Keratinocyte (primary cell): Measurements from ENCODE around the gene ZFP36. TPM values are rescaled to one million over a fixed set of nuclear protein-coding genes. Genes with fewer than 3 reads are reported as not detected.

Source experiments
- DNase-seq: peaks from one replicate; pipeline ENCODE4 v3.0.0-alpha.2; 2011; ENCODE audit warnings: low read depth, missing footprints, low spot score
- FAIRE-seq: peaks from 2 replicates; lab custom pipeline; 2011; peaks lifted over from hg19 to GRCh38; lab: Jason Lieb, UNC
- H2AFZ ChIP-seq: 2 replicates; pipeline ENCODE4 v1.6.0; 2012; ENCODE audit warnings: low read length, control low read depth, inconsistent platforms; ENCODE audit not compliant: control insufficient read depth
- H3K27ac ChIP-seq: 2 replicates; pipeline ENCODE4 v1.5.1; 2011; ENCODE audit warnings: low read length; ENCODE audit not compliant: control insufficient read depth, insufficient read depth
- H3K27me3 ChIP-seq: 3 replicates; pipeline ENCODE4 v1.6.0; 2011; ENCODE audit warnings: low read length; ENCODE audit not compliant: control insufficient read depth, insufficient read depth; ENCODE audit errors: extremely low read depth
- H3K36me3 ChIP-seq, 2 experiments: 2 replicates in 1 of 2; 3 replicates in 1 of 2; pipeline ENCODE4 v1.5.1; 2011; ENCODE audit warnings: low read length in 2 of 2, mild to moderate bottlenecking in 1 of 2; ENCODE audit not compliant: control insufficient read depth in 2 of 2, insufficient read depth in 2 of 2; ENCODE audit errors: extremely low read depth in 1 of 2
- H3K4me1 ChIP-seq: 3 replicates; pipeline ENCODE4 v1.5.1; 2011; ENCODE audit warnings: low read length; ENCODE audit not compliant: control insufficient read depth, insufficient read depth; ENCODE audit errors: extremely low read depth
- H3K4me2 ChIP-seq: 3 replicates; pipeline ENCODE4 v1.6.0; 2011; ENCODE audit warnings: low read depth, low read length; ENCODE audit not compliant: control insufficient read depth, insufficient read depth; ENCODE audit errors: extremely low read depth
- H3K4me3 ChIP-seq, 3 experiments: fragments of 200-600 bp in 1 of 3; sonication (generic) in 1 of 3; 2 replicates in 2 of 3; 3 replicates in 1 of 3; pipeline ENCODE4 v1.5.1; 2011 to 2016; ENCODE audit warnings: low read length in 3 of 3, mild to moderate bottlenecking in 3 of 3, control low read depth in 2 of 3, inconsistent platforms in 1 of 3, low read depth in 1 of 3, mixed read lengths in 1 of 3, mixed run types in 1 of 3, moderate library complexity in 1 of 3; ENCODE audit not compliant: control insufficient read depth in 2 of 3, insufficient read depth in 2 of 3; ENCODE audit errors: extremely low read depth in 1 of 3
- H3K79me2 ChIP-seq: 2 replicates; pipeline ENCODE4 v1.6.0; 2012; ENCODE audit warnings: low read length; ENCODE audit not compliant: control insufficient read depth, insufficient read depth
- H3K9ac ChIP-seq: 3 replicates; pipeline ENCODE4 v1.6.0; 2011; ENCODE audit warnings: low read length; ENCODE audit not compliant: control insufficient read depth, insufficient read depth; ENCODE audit errors: extremely low read depth
- H3K9me1 ChIP-seq: 3 replicates; pipeline ENCODE4 v1.6.0; 2011; ENCODE audit warnings: low read length; ENCODE audit not compliant: control insufficient read depth, insufficient read depth; ENCODE audit errors: extremely low read depth
- H3K9me3 ChIP-seq: 2 replicates; pipeline ENCODE4 v1.5.1; 2012; ENCODE audit warnings: low read depth, low read length; ENCODE audit not compliant: control insufficient read depth
- H4K20me1 ChIP-seq: 3 replicates; pipeline ENCODE4 v1.6.0; 2011; ENCODE audit warnings: low read length; ENCODE audit not compliant: control insufficient read depth, insufficient read depth; ENCODE audit errors: extremely low read depth
- EZH2 ChIP-seq: IDR thresholded peaks from one replicate; pipeline ENCODE4 v1.6.1; 2012; ENCODE audit warnings: inconsistent platforms, mild to moderate bottlenecking, low read length, moderate library complexity
- dilution Hi-C: fragments of 300-500 bp; cut with MboI; formaldehyde crosslinking; loops from one replicate; pipeline ENCODE4 v1.7.0; 2020; ENCODE audit warnings: low sequenced_read_pairs; ENCODE audit not compliant: extremely low pct_ligation_motif_present
- polyA plus RNA-seq, 5 experiments: library from polyadenylated mRNA; depleted of rRNA in 3 of 5; stranded (reverse) in 3 of 5; stranded (forward) in 1 of 5; unstranded in 1 of 5; fragments of >200 nt; gene quantifications; 1 replicate in 1 of 5; 2 replicates in 3 of 5; 3 replicates in 1 of 5; pipeline versions ENCODE4 v1.2.1 to v1.2.3, GENCODE V29; 2011 to 2012; ENCODE audit warnings: missing spikeins in 2 of 5, low read depth in 1 of 5, low replicate concordance in 1 of 5
- TF ChIP-seq, protein P1 (sequence below), 3 experiments: IDR thresholded peaks in 1 of 3; conservative IDR thresholded peaks in 1 of 3; optimal IDR thresholded peaks in 1 of 3; 2 replicates in 2 of 3; 3 replicates in 1 of 3; pipeline versions ENCODE3 to v1.5.1; 2011; ENCODE audit warnings: low read length in 3 of 3, mild to moderate bottlenecking in 3 of 3, moderate library complexity in 2 of 3, control low read depth in 1 of 3, inconsistent platforms in 1 of 3; ENCODE audit not compliant: insufficient read depth in 2 of 3; ENCODE audit errors: extremely low read depth in 1 of 3

ZFP36 gene
- polyA plus RNA-seq, 1 donor (not counting 4 experiments of a cell fraction or from before 2014, with no cell fraction given), result 12.8 TPM

DNA sequence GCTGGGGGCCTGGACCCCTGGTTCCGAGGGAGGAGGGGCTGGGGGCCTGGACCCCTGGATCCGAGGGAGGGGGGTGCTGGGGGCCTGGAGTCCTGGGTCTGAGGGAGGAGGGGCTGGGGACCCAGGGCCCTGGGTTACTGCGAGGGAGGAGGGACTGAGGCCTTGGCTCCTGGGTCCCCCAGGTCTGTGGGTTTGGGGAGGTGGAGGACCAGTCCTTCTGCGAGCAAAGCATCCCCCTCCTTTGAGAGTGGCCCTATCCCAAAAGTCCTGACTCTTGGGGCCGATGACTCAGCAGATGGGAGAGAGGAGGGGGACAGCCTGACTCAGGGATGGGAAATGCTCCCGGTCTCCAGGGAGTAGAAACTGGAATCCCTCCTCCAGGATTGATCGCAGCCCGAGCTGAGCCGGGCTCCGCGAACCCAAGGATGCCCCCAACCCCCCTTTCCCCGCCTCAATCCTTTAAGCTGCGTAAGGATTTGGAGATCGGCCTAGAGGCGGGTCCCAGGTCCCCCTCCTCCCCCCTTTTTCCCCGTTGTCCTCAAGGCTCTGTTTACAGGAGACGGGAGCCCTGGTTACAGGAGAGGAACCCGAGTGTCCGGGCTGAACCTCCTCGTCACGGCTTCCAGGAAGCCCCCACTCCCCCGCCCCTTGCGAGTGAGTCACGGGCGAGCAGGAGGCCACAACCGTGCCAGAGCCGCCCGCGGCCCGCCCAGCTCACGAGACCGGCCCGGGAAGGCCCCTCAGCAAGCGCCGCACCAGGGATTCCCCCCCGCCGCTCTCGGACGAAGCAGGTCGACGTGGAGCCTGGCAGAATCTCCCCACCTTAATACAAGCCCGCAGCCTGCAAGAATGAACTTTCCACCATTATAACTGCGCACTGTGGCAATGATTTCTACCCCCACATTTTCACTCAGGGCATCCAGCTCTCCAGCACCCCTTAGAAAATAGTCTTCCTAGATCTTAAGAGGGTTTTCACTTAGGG lies 3.0 kb upstream of the ZFP36 start:
- no peak for DNase-seq
- peak overlapping the region; percentile 35 to 63 (median 63) for H3K4me3 ChIP-seq
- TF ChIP-seq, protein P1, sequence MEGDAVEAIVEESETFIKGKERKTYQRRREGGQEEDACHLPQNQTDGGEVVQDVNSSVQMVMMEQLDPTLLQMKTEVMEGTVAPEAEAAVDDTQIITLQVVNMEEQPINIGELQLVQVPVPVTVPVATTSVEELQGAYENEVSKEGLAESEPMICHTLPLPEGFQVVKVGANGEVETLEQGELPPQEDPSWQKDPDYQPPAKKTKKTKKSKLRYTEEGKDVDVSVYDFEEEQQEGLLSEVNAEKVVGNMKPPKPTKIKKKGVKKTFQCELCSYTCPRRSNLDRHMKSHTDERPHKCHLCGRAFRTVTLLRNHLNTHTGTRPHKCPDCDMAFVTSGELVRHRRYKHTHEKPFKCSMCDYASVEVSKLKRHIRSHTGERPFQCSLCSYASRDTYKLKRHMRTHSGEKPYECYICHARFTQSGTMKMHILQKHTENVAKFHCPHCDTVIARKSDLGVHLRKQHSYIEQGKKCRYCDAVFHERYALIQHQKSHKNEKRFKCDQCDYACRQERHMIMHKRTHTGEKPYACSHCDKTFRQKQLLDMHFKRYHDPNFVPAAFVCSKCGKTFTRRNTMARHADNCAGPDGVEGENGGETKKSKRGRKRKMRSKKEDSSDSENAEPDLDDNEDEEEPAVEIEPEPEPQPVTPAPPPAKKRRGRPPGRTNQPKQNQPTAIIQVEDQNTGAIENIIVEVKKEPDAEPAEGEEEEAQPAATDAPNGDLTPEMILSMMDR (optimal IDR thresholded peaks at IDR 0.05 in 1 of 3, IDR thresholded peaks at IDR 0.05 in 1 of 3, conservative IDR thresholded peaks at IDR 0.05 in 1 of 3; ENCODE audit: extremely low read depth in 1 of 3, insufficient read depth in 2 of 3, low read length in 3 of 3), result no peak
- TF ChIP-seq EZH2, result no peak
- H3K27ac ChIP-seq, result peak overlapping the region; percentile 98
- H3K79me2 ChIP-seq, result peaks cover 20% of the 10 kb centered on the region
- no peaks in the 10 kb centered on the region for H3K9me3 ChIP-seq
- no peaks in the 10 kb centered on the region for H3K9me1 ChIP-seq
- peaks cover 6 to 13% of the 10 kb centered on the region in 2 experiments for H3K36me3 ChIP-seq
- H3K9ac ChIP-seq, result peak overlapping the region; percentile 92
- H2AFZ ChIP-seq, result no peak overlapping the region
- peaks cover 38% of the 10 kb centered on the region for H3K4me1 ChIP-seq
- H4K20me1 ChIP-seq, result peaks cover 4% of the 10 kb centered on the region
- peak overlapping the region; percentile 86 for H3K4me2 ChIP-seq
- H3K27me3 ChIP-seq, result no peaks in the 10 kb centered on the region
- no peak for FAIRE-seq
- dilution Hi-C loops, result no loop called here

DNA sequence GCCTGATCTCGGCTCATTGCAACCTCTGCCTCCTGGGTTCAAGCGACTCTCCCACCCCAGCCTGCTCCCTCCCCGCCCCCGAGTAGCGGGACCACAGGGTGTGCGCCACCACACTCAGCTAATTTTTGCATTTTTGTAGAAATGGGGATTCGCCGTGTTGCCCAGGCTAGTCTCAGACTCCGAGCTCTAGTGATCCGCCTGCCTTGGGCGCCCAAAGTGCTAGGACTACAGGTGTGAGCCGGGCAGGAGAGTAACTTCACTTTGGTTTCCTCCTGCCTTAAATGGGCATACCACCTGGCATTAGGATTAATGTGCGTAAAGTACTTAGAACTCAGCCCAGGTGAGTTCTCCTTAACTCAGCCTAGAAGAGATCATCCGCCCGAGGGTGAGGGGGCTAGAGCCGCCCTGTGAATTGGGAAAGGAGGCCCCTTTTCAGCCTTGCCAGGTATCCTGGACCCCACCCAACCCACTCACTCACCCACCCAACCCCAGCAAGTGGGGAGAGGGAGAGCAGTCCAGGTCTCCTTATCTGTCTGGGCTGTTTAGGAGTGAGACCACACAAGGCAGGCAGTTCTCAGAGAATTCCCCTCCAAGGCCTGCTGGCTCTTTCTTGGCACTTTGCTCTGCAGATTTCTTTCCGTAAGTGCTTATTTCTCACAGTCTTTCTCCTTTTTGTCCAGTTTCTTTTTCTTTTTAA lies 1.2 kb upstream of the ZFP36 start:
- H3K9ac ChIP-seq, result peak overlapping the region; percentile 93
- H3K4me3 ChIP-seq, result no peak overlapping the region
- H3K9me3 ChIP-seq, result no peaks in the 10 kb centered on the region
- peaks cover 6 to 14% of the 10 kb centered on the region in 2 experiments for H3K36me3 ChIP-seq
- no peak for TF ChIP-seq EZH2
- TF ChIP-seq, protein P1 (optimal IDR thresholded peaks at IDR 0.05 in 1 of 3, IDR thresholded peaks at IDR 0.05 in 1 of 3, conservative IDR thresholded peaks at IDR 0.05 in 1 of 3; ENCODE audit: extremely low read depth in 1 of 3, insufficient read depth in 2 of 3, low read length in 3 of 3), result no peak
- DNase-seq (no peak), FAIRE-seq (no peak)
- no peak overlapping the region for H2AFZ ChIP-seq
- no peaks in the 10 kb centered on the region for H3K9me1 ChIP-seq
- peaks cover 4% of the 10 kb centered on the region for H4K20me1 ChIP-seq
- peak overlapping the region; percentile 83 for H3K27ac ChIP-seq
- H3K79me2 ChIP-seq, result peaks cover 23% of the 10 kb centered on the region
- H3K4me2 ChIP-seq, result no peak overlapping the region
- dilution Hi-C loops, result no loop called here
- H3K4me1 ChIP-seq, result peaks cover 36% of the 10 kb centered on the region
- no peaks in the 10 kb centered on the region for H3K27me3 ChIP-seq
